Psoas muscle (tissue), 8 donors: ENCODE data around the gene GRM7. TPM values are rescaled to one million over a fixed set of nuclear protein-coding genes. Genes with fewer than 3 reads are reported as not detected.

Source experiments
- ATAC-seq, 4 donors: fragments of 200-7000 bp; cut with Tn5 transposase; one replicate each; pipeline ENCODE4 v1.9.1; 2020; ENCODE audit warnings: moderate library complexity in 3 of 4, mild to moderate bottlenecking in 2 of 4
- DNase-seq, 2 donors: peaks; one replicate each; pipeline ENCODE4 v3.0.0-alpha.2; 2020
- H3K27ac ChIP-seq: fragments of 200-600 bp; one replicate; pipeline ENCODE4 v1.8.0; 2022
- H3K27me3 ChIP-seq, 3 donors: fragments of 200-600 bp in 1 of 3; one replicate each; pipeline versions ENCODE4 v1.6.1 to v1.8.0; 2013 to 2022; ENCODE audit warnings: low read length in 2 of 3, mild to moderate bottlenecking in 2 of 3, moderate library complexity in 1 of 3; ENCODE audit not compliant: insufficient read depth in 3 of 3
- H3K36me3 ChIP-seq, 2 donors: fragments of 200-600 bp in 1 of 2; one replicate each; pipeline versions ENCODE4 v1.6.1 to v1.8.0; 2013 to 2022; ENCODE audit warnings: low read depth in 1 of 2, mild to moderate bottlenecking in 1 of 2, moderate library complexity in 1 of 2; ENCODE audit not compliant: insufficient read depth in 1 of 2
- H3K4me1 ChIP-seq: fragments of 200-600 bp; one replicate; pipeline ENCODE4 v1.8.0; 2022
- H3K4me3 ChIP-seq: fragments of 200-600 bp; one replicate; pipeline ENCODE4 v1.8.0; 2022; ENCODE audit warnings: mild to moderate bottlenecking
- H3K9me3 ChIP-seq: fragments of 200-600 bp; one replicate; pipeline ENCODE4 v1.8.0; 2022
- WGBS, 3 donors: extraction: QIAGEN DNeasy Blood & Tissue Kit; methylation state at CpG; one replicate each; pipeline versions ENCODE4 v1.1.6 to v1.1.7; 2013; 5-methylcytosine and 5-hydroxymethylcytosine counted together
- intact Hi-C, 2 donors: fragments of 100-400 bp; cut with DNase I; formaldehyde crosslinking; loops; one replicate each; pipeline versions ENCODE4 v1.11.0 to v1.14.2; 2022
- polyA plus RNA-seq, 3 donors: library from polyadenylated mRNA; stranded (reverse); fragments of 200-250 nt; gene quantifications; one replicate each; pipeline ENCODE4 v1.2.3, GENCODE V29; 2013
- total RNA-seq, 4 donors: library from RNA; stranded (reverse); fragmentation: NEBNext Ultra II Directional in 2 of 4; extraction: Animal tissue kit (Norgen Biotek cat#: 25700) in 2 of 4; gene quantifications; one replicate each; pipeline versions ENCODE4 v1.2.1 to v1.2.4, GENCODE V29; 2021 to 2023
- TF ChIP-seq, protein P1 (sequence below): fragments of 200-600 bp; IDR thresholded peaks from one replicate; pipeline ENCODE4 v1.8.0; 2022; ENCODE audit warnings: antibody characterized with exemption
- donor health status: healthy with polysubstance abuse.
- donor health status: DM: no; HTN: no; CAD: no; lungs with moderate emphysema.
- donor health status: Bipolar disorder and iron deficiency.
- donor health status: healthy.
- donor health status: DM: yes; HTN: yes; CAD: no.
- donor health status: DM: no; HTN: no; CAD: no.
- donor health status: DM: no; HTN: no; CAD: no.
- donor health status: DM: yes; HTN: yes; CAD: no.

GRM7 gene
- total and polyA plus RNA-seq, 7 donors: 0.01 TPM; not detected in 6

GRCh38 chr3:6935970-6936369 is 75.1 kb downstream of the GRM7 start:
- no peaks in the 10 kb centered on the region for H3K36me3 ChIP-seq
- intact Hi-C loops: no loop called here
- TF ChIP-seq, protein P1, sequence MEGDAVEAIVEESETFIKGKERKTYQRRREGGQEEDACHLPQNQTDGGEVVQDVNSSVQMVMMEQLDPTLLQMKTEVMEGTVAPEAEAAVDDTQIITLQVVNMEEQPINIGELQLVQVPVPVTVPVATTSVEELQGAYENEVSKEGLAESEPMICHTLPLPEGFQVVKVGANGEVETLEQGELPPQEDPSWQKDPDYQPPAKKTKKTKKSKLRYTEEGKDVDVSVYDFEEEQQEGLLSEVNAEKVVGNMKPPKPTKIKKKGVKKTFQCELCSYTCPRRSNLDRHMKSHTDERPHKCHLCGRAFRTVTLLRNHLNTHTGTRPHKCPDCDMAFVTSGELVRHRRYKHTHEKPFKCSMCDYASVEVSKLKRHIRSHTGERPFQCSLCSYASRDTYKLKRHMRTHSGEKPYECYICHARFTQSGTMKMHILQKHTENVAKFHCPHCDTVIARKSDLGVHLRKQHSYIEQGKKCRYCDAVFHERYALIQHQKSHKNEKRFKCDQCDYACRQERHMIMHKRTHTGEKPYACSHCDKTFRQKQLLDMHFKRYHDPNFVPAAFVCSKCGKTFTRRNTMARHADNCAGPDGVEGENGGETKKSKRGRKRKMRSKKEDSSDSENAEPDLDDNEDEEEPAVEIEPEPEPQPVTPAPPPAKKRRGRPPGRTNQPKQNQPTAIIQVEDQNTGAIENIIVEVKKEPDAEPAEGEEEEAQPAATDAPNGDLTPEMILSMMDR: no peak
- no peak overlapping the region for H3K27ac ChIP-seq
- H3K4me1 ChIP-seq: no peaks in the 10 kb centered on the region
- 70 to 87% (median 84%) methylated on average over 2 of the region's 2 CpGs for WGBS, 3 donors
- H3K27me3 ChIP-seq: no peaks in the 10 kb centered on the region
- H3K9me3 ChIP-seq: no peaks in the 10 kb centered on the region
- no peak overlapping the region for H3K4me3 ChIP-seq
- no peak for ATAC-seq
- DNase-seq: no peak

GRCh38 chr3:6962801-6963200 is 101.9 kb downstream of the GRM7 start:
- H3K36me3 ChIP-seq: no peaks in the 10 kb centered on the region
- H3K27ac ChIP-seq: no peak overlapping the region
- no peaks in the 10 kb centered on the region for H3K9me3 ChIP-seq
- TF ChIP-seq, protein P1: no peak
- H3K4me3 ChIP-seq: no peak overlapping the region
- ATAC-seq (no peak), DNase-seq (no peak)
- intact Hi-C loops: no loop called here
- no peaks in the 10 kb centered on the region for H3K27me3 ChIP-seq
- no peaks in the 10 kb centered on the region for H3K4me1 ChIP-seq

GRCh38 chr3:6965881-6966280 is 105.0 kb downstream of the GRM7 start:
- Histone ChIP-seq H3K9me3 (no peaks in the 10 kb centered on the region), H3K27me3 (no peaks in the 10 kb centered on the region), H3K36me3 (no peaks in the 10 kb centered on the region), H3K4me3 (no peak overlapping the region), H3K4me1 (no peaks in the 10 kb centered on the region), H3K27ac (no peak overlapping the region)
- intact Hi-C loops: no loop called here
- ATAC-seq (no peak), DNase-seq (no peak)
- 77 to 80% (median 80%) methylated on average over 5 of the region's 5 CpGs for WGBS, 3 donors
- TF ChIP-seq, protein P1: no peak

GRCh38 chr3:6971933-6972332 is 111.0 kb downstream of the GRM7 start:
- ATAC-seq (no peak), DNase-seq (no peak)
- intact Hi-C loops: no loop called here
- no peaks in the 10 kb centered on the region for H3K9me3 ChIP-seq
- H3K36me3 ChIP-seq: no peaks in the 10 kb centered on the region
- no peak overlapping the region for H3K4me3 ChIP-seq
- H3K27ac ChIP-seq: no peak overlapping the region
- H3K27me3 ChIP-seq: no peaks in the 10 kb centered on the region
- TF ChIP-seq, protein P1: no peak
- no peaks in the 10 kb centered on the region for H3K4me1 ChIP-seq
- 78 to 86% (median 84%) methylated on average over 2 of the region's 2 CpGs for WGBS, 3 donors

GRCh38 chr3:6985848-6986247 is 124.9 kb downstream of the GRM7 start:
- no peak for DNase-seq
- intact Hi-C loops: no loop called here
- WGBS, 3 donors: 87 to 90% (median 88%) methylated on average over 7 of the region's 7 CpGs
- Histone ChIP-seq H3K27ac (no peak overlapping the region), H3K4me3 (no peak overlapping the region), H3K27me3 (no peaks in the 10 kb centered on the region), H3K4me1 (no peaks in the 10 kb centered on the region), H3K36me3 (no peaks in the 10 kb centered on the region), H3K9me3 (no peaks in the 10 kb centered on the region)
- TF ChIP-seq, protein P1: no peak
- no peak for ATAC-seq
